Naive thymus-derived CD8-positive, alpha-beta T cell (primary cell): Measurements from ENCODE around the gene XXYLT1. TPM values are rescaled to one million over a fixed set of nuclear protein-coding genes. Genes with fewer than 3 reads are reported as not detected.
"Not testable (repeated sequence)": the region's sequence is repeated elsewhere in the genome, so short reads cannot be mapped to it uniquely, and the experiment has no call there.

Experiments
- ATAC-seq, 2 donors: fragments of 150-1000 bp; cut with Tn5 transposase in 1 of 2; sonication (Bioruptor Pico), chemical (Tn5 transposase) in 1 of 2; 1 replicate in 1 of 2; 2 replicates in 1 of 2; pipeline ENCODE4 v1.10.0; 2021; ENCODE audit warnings: mild to moderate bottlenecking in 2 of 2, moderate library complexity in 2 of 2
- POLR2A ChIA-PET: fragments of 350-600 bp; sonication (Branson Sonifier 250); formaldehyde crosslinking; loops from one replicate; lab custom pipeline; 2021; ENCODE audit warnings: antibody characterized with exemption; lab: Charles Lee
- DNase-seq, 10 donors: peaks; one replicate each; pipeline versions ENCODE4 v3.0.0 to v3.0.0-alpha.2; 2020 to 2022
- H3K27ac Mint-ChIP-seq, 10 donors: one replicate each; pipeline ENCODE4 v1.8.0; 2020 to 2022; ENCODE audit warnings: mild to moderate bottlenecking in 10 of 10, mixed read lengths in 10 of 10, moderate library complexity in 4 of 10, inconsistent platforms in 1 of 10
- H3K27me3 Mint-ChIP-seq, 5 donors: one replicate each; pipeline ENCODE4 v1.8.0; 2021 to 2022; ENCODE audit warnings: mixed read lengths in 5 of 5
- H3K36me3 Mint-ChIP-seq, 3 donors: one replicate each; pipeline ENCODE4 v1.8.0; 2020 to 2022; ENCODE audit warnings: mixed read lengths in 3 of 3, mild to moderate bottlenecking in 2 of 3, inconsistent platforms in 1 of 3
- H3K4me1 Mint-ChIP-seq, 4 donors: one replicate each; pipeline ENCODE4 v1.8.0; 2021 to 2022; ENCODE audit warnings: mixed read lengths in 4 of 4
- H3K4me3 Mint-ChIP-seq, 10 donors: one replicate each; pipeline ENCODE4 v1.8.0; 2020 to 2022; ENCODE audit warnings: mild to moderate bottlenecking in 10 of 10, mixed read lengths in 10 of 10, moderate library complexity in 6 of 10, inconsistent platforms in 1 of 10
- H3K9me3 Mint-ChIP-seq, 9 donors: one replicate each; pipeline ENCODE4 v1.8.0; 2020 to 2022; ENCODE audit warnings: mixed read lengths in 9 of 9, mild to moderate bottlenecking in 3 of 9, inconsistent platforms in 1 of 9, moderate library complexity in 1 of 9
- polyA plus RNA-seq, 3 donors: library from polyadenylated mRNA; unstranded; fragments of 300-500 nt; fragmentation: Illumina TruSeq; gene quantifications; one replicate each; pipeline ENCODE4 v1.2.3, GENCODE V29; 2021
- total RNA-seq, 8 experiments: library from RNA in 2 of 8; stranded (reverse) in 2 of 8; gene quantifications; one replicate each; pipeline ENCODE4 v1.2.3 and lab custom pipeline; 2021 to 2026

Gene XXYLT1
- total and polyA plus RNA-seq, 5 experiments from 2014 or later: 5.4 to 8.3 (median 6.3) TPM

GRCh38 chr3:195044411-195044810, 226.5 kb downstream of the XXYLT1 start:
- H3K27me3 Mint-ChIP-seq: peaks cover 0 to under 1% (median 0%) of the 10 kb centered on the region in 5 donors
- no peaks in the 10 kb centered on the region for H3K36me3 Mint-ChIP-seq
- POLR2A ChIA-PET: no interaction called here
- no peaks in the 10 kb centered on the region for H3K9me3 Mint-ChIP-seq
- no peak overlapping the region for H3K27ac Mint-ChIP-seq
- H3K4me1 Mint-ChIP-seq: peaks cover 0 to under 1% (median 0%) of the 10 kb centered on the region in 4 donors
- DNase-seq (no peak), ATAC-seq (no peak)
- no peak overlapping the region for H3K4me3 Mint-ChIP-seq

GRCh38 chr3:195043607-195044339, 227.2 kb downstream of the XXYLT1 start:
- POLR2A ChIA-PET: no interaction called here

GRCh38 chr3:195042743-195043606, 228.0 kb downstream of the XXYLT1 start:
- H3K4me1 Mint-ChIP-seq: peaks cover 0 to 2% (median 0%) of the 10 kb centered on the region in 4 donors
- ATAC-seq (no peak), DNase-seq (no peak)
- H3K27me3 Mint-ChIP-seq: peaks cover 0 to 3% (median 0%) of the 10 kb centered on the region in 5 donors
- no peaks in the 10 kb centered on the region for H3K9me3 Mint-ChIP-seq
- H3K36me3 Mint-ChIP-seq: no peaks in the 10 kb centered on the region
- H3K4me3 Mint-ChIP-seq: no peak overlapping the region
- no peak overlapping the region for H3K27ac Mint-ChIP-seq
- POLR2A ChIA-PET: no interaction called here

More at GRCh38 chr3:195043607-195044339, 227.2 kb downstream of the XXYLT1 start:
- no peaks in the 10 kb centered on the region for H3K36me3 Mint-ChIP-seq
- H3K27me3 Mint-ChIP-seq: peaks cover 0 to 3% (median 0%) of the 10 kb centered on the region in 5 donors
- no peak for DNase-seq
- H3K9me3 Mint-ChIP-seq: no peaks in the 10 kb centered on the region
- H3K4me1 Mint-ChIP-seq: peaks cover 0 to 2% (median 0%) of the 10 kb centered on the region in 4 donors
- no peak overlapping the region for H3K27ac Mint-ChIP-seq
- ATAC-seq: no peak
- H3K4me3 Mint-ChIP-seq: no peak overlapping the region

- H3K4me3 Mint-ChIP-seq: no peak overlapping the region
- DNase-seq (no peak), ATAC-seq (no peak)
- peaks cover 0 to 3% (median 0%) of the 10 kb centered on the region in 5 donors for H3K27me3 Mint-ChIP-seq
- H3K9me3 Mint-ChIP-seq: no peaks in the 10 kb centered on the region
- H3K4me1 Mint-ChIP-seq: peaks cover 0 to 2% (median 0%) of the 10 kb centered on the region in 4 donors
- POLR2A ChIA-PET: no interaction called here
- H3K36me3 Mint-ChIP-seq: no peaks in the 10 kb centered on the region
- H3K27ac Mint-ChIP-seq: no peak overlapping the region
These were observed 228.9 kb downstream of the XXYLT1 start for GRCh38 chr3:195041871-195042742.

GRCh38 chr3:195040773-195041520, 230.0 kb downstream of the XXYLT1 start:
- H3K27ac Mint-ChIP-seq: no peak overlapping the region
- no peak overlapping the region for H3K4me3 Mint-ChIP-seq
- H3K36me3 Mint-ChIP-seq: no peaks in the 10 kb centered on the region
- H3K9me3 Mint-ChIP-seq: no peaks in the 10 kb centered on the region
- peaks cover 0 to 3% (median 0%) of the 10 kb centered on the region in 5 donors for H3K27me3 Mint-ChIP-seq
- POLR2A ChIA-PET: no interaction called here
- DNase-seq: no peak
- H3K4me1 Mint-ChIP-seq: peaks cover 0 to 2% (median 0%) of the 10 kb centered on the region in 4 donors
- ATAC-seq: no peak

GRCh38 chr3:195040094-195040493, 230.9 kb downstream of the XXYLT1 start:
- ATAC-seq: no peak
- Mint-ChIP-seq H3K36me3 (no peaks in the 10 kb centered on the region), H3K4me1 (peaks cover 0 to 2% (median 0%) of the 10 kb centered on the region in 4 donors), H3K27me3 (peaks cover 0 to 3% (median 0%) of the 10 kb centered on the region in 5 donors), H3K9me3 (no peaks in the 10 kb centered on the region), H3K4me3 (no peak overlapping the region), H3K27ac (no peak overlapping the region)
- no peak for DNase-seq
- POLR2A ChIA-PET: no interaction called here

GRCh38 chr3:195039180-195039843, 231.6 kb downstream of the XXYLT1 start:
- H3K4me3 Mint-ChIP-seq: no peak overlapping the region
- ATAC-seq (no peak), DNase-seq (no peak)
- H3K4me1 Mint-ChIP-seq: peaks cover 0 to 2% (median 0%) of the 10 kb centered on the region in 4 donors
- H3K36me3 Mint-ChIP-seq: no peaks in the 10 kb centered on the region
- H3K27me3 Mint-ChIP-seq: peaks cover 0 to 3% (median 0%) of the 10 kb centered on the region in 5 donors
- POLR2A ChIA-PET: no interaction called here
- H3K9me3 Mint-ChIP-seq: no peaks in the 10 kb centered on the region
- H3K27ac Mint-ChIP-seq: peak overlapping the region in 3 of 10 donors; percentile 18 to 53 (median 40)

GRCh38 chr3:195038161-195038560, 232.8 kb downstream of the XXYLT1 start:
- DNase-seq: no peak
- Mint-ChIP-seq H3K9me3 (no peaks in the 10 kb centered on the region), H3K27ac (no peak overlapping the region), H3K27me3 (peaks cover 0 to 3% (median 0%) of the 10 kb centered on the region in 5 donors), H3K36me3 (no peaks in the 10 kb centered on the region), H3K4me1 (peaks cover 0 to 3% (median 1%) of the 10 kb centered on the region in 4 donors), H3K4me3 (no peak overlapping the region)
- POLR2A ChIA-PET: interaction anchor here (0.6 kb wide), 1 partner anchor 136 kb away, joined by 3 read pairs; no protein-coding TSS in a partner anchor
- no peak for ATAC-seq

GRCh38 chr3:195037586-195037985, 233.4 kb downstream of the XXYLT1 start:
- not testable (repeated sequence) for DNase-seq, H3K27me3 Mint-ChIP-seq, H3K36me3 Mint-ChIP-seq, ATAC-seq, H3K4me1 Mint-ChIP-seq, H3K9me3 Mint-ChIP-seq, H3K4me3 Mint-ChIP-seq
- H3K27ac Mint-ChIP-seq: peak overlapping the region in 1 of 10 donors; percentile 10
- POLR2A ChIA-PET: interaction anchor here (0.5 to 0.6 kb wide), 2 partner anchors 137 to 337 kb away, joined by 3 read pairs; no protein-coding TSS in a partner anchor

- DNase-seq (no peak), ATAC-seq (no peak)
- Mint-ChIP-seq H3K9me3 (no peaks in the 10 kb centered on the region), H3K27me3 (peaks cover 0 to 3% (median 0%) of the 10 kb centered on the region in 5 donors), H3K36me3 (no peaks in the 10 kb centered on the region), H3K4me3 (no peak overlapping the region), H3K27ac (no peak overlapping the region), H3K4me1 (peaks cover 0 to 3% (median 1%) of the 10 kb centered on the region in 4 donors)
- POLR2A ChIA-PET: interaction anchor here (0.5 kb wide), 1 partner anchor 336 kb away, joined by 3 read pairs; no protein-coding TSS in a partner anchor
These were observed 234.0 kb downstream of the XXYLT1 start for GRCh38 chr3:195036974-195037373.

- H3K4me1 Mint-ChIP-seq: peaks cover 0 to 3% (median 1%) of the 10 kb centered on the region in 4 donors
- POLR2A ChIA-PET: no interaction called here
- DNase-seq (no peak), ATAC-seq (no peak)
- no peak overlapping the region for H3K4me3 Mint-ChIP-seq
- H3K27ac Mint-ChIP-seq: no peak overlapping the region
- no peaks in the 10 kb centered on the region for H3K9me3 Mint-ChIP-seq
- no peaks in the 10 kb centered on the region for H3K36me3 Mint-ChIP-seq
- H3K27me3 Mint-ChIP-seq: peaks cover 0 to 3% (median 0%) of the 10 kb centered on the region in 5 donors
These were observed 234.4 kb downstream of the XXYLT1 start for GRCh38 chr3:195036574-195036973.
